Measurements from ENCODE around the gene IFNA21.
"Not testable (repeated sequence)": the region's sequence is repeated elsewhere in the genome, so short reads cannot be mapped to it uniquely, and the experiment has no call there.

IFNA21 gene

DNA sequence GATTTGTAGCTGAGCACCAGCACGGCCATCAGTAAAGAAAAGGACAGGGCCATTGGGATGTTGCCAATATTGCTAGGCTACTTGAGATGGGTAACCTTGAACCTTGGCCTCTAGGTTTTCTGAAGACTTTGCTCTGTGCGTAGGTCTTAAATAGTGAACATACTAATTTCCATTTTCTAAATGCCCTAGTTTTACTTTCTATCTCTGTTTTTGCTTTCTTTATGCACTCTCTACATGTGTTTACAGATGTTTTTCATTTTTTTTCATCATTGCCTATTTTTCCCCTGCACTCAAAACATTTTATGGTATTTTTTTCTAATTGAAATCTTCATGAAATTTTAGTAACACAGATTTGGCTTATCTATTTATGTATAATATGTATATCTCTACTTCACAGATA is at the start of gene IFNA21:
Gene IFNA21, minus strand, starts transcription at position 101 of the 400 bp plus-strand sequence. Its CDS starts 48 bp downstream, at position 53.
- not testable (repeated sequence) for H3K4me3 ChIP-seq (ENCODE audit: low read depth, low read length); DNase-seq (ENCODE audit: low read depth)

DNA sequence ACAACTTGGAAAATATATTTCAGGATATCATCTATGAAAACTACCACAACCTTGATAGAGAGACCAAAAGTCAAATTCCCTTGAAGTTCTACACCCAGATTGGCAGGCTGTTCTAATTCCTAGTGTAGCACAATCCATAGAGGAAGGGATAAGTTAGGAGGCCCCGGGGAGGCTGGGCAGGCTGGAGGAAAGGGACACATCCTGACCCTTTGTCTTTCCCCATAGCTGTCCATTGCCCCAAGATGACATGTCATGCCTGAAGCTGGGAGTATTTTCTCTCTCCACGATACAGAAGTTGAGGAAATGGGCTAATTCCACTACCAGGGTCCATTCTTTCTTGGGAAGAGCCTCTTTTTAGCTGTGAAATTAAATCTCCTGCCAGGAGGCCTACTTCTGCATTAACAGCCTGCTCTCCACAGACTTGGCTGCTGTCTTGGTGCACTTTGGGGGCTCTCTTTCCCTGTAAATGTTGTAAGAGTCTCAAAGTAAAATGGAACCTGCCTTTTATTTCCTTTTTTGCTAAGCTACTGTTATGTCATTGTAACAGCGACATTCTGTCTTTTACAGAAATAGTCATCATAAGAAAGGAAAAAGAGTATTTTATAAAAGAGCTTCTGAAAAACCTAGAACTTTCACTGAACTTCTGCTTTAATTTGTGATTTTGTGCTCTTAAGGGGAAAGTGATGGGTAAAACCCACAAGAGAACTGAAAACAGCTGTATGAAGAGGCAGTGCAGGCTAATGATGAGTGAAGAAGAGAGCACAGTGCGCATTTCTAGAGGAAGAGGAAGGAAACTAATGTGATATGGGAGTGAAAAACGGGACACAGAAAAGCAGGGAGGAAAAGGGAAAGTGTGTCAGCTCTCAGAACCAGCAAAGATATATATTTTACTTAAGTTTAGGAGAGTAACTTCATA is 47.2 kb upstream of the IFNA21 start:
- DNase-seq (ENCODE audit: low read depth): peak; percentile 37
- TF ChIP-seq, protein P1, sequence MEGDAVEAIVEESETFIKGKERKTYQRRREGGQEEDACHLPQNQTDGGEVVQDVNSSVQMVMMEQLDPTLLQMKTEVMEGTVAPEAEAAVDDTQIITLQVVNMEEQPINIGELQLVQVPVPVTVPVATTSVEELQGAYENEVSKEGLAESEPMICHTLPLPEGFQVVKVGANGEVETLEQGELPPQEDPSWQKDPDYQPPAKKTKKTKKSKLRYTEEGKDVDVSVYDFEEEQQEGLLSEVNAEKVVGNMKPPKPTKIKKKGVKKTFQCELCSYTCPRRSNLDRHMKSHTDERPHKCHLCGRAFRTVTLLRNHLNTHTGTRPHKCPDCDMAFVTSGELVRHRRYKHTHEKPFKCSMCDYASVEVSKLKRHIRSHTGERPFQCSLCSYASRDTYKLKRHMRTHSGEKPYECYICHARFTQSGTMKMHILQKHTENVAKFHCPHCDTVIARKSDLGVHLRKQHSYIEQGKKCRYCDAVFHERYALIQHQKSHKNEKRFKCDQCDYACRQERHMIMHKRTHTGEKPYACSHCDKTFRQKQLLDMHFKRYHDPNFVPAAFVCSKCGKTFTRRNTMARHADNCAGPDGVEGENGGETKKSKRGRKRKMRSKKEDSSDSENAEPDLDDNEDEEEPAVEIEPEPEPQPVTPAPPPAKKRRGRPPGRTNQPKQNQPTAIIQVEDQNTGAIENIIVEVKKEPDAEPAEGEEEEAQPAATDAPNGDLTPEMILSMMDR (conservative IDR thresholded peaks at IDR 0.05; ENCODE audit: low read depth, low read length): peak; percentile 67
- H3K4me3 ChIP-seq (ENCODE audit: low read depth, low read length): not testable (repeated sequence)

DNA sequence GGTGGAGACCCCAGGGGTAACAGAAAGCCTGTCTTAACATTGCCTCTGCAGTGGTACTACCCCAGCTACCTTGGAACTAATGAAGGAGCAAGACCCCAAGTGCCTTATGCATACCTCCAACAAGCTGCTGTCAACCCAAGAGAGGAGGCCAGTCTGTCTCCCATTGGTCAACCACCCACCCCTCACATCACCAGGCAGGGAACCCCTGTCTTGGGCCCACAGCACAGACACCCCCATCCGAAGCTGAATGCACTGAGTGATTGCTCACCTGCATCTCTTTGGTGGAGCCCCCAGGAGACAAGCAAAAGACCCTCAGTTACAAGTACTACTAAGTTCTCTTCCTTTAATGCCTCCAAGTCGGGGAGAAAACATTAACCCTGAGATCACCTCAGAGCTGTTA is 45.7 kb upstream of the IFNA21 start:
- not testable (repeated sequence) for DNase-seq (ENCODE audit: low read depth); H3K4me3 ChIP-seq (ENCODE audit: low read depth, low read length)

DNA sequence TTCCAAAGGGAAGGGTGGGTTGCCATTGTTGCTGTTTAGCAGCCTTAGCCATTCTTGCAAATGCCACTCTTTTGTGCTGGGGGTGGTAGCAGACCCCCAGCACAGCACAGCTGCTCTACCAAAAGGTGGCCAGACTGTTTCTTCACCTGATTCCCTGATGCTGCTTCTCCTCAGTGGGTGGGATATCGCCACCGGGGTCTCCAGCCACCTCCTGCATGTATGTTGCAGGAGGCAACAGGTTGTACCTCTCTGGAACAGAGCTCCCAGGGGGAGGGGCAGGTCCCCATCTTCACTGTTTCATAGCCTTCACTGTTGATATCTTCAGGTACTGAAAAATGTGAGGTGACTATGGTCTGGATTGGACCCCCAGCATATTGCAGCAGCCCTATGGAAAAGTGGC is 44.3 kb upstream of the IFNA21 start:
- DNase-seq (ENCODE audit: low read depth); H3K4me3 ChIP-seq (ENCODE audit: low read depth, low read length): not testable (repeated sequence)

DNA sequence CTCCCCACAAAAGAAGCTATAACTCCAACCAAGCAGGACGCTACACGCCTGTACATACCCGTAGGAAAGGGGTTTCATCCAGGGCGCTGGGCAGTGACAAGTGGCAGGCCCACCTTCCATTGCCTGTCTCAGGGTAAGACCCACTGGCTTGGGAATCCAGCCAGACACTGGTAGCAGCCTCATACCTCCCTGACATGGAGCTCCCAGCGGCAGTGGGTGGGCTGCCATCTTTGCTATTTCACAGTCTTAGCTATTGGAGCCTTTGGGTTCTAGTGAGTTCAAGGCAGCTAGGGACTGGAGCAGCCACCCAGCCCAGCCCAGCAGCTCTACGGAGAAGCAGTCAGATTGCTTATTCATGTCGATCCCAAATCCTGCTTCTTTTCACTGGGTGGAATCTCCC is 43.9 kb upstream of the IFNA21 start:
- DNase-seq (ENCODE audit: low read depth): no peak
- TF ChIP-seq, protein P1 (conservative IDR thresholded peaks at IDR 0.05; ENCODE audit: low read depth, low read length): no peak
- no peak overlapping the region for H3K4me3 ChIP-seq (ENCODE audit: low read depth, low read length)

DNA sequence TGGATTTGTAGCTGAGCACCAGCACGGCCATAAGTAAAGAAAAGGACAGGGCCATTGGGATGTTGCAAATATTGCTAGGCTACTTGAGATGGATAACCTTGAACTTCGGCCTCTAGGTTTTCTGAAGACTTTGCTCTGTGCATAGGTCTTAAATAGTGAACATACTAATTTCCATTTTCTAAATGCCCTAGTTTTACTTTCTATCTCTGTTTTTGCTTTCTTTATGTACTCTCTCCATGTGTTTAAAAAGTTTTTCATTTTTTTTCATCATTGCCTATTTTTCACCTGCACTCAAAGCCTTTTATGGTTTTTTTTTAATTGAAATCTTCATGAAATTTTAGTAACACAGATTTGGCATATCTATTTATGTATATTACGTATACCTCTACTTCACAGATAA is 40.6 kb upstream of the IFNA21 start, which contains the start of gene IFNA10:
Gene IFNA10, minus strand, starts transcription at position 101 of the 400 bp plus-strand sequence. Its CDS starts 46 bp downstream, at position 55.
- not testable (repeated sequence) for H3K4me3 ChIP-seq (ENCODE audit: low read depth, low read length); DNase-seq (ENCODE audit: low read depth)

DNA sequence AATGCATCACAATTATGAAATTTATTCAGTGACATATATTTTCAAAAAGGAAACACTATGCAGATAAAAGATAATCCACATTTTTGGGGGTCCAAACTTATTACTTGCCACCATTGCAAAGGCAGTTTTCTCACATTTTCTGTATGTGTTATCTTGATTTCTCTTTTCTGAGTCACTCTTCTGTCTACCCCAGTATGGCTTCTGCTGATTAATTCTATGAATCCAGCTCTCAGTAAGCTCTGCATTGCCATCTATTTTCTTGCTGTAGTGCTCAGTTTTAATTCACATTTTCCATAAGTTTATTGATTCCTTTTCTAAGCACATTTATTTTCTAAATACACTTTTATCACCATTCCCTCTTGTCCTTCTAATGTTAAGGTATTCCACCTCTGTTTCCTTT is 38.7 kb upstream of the IFNA21 start:
- H3K4me3 ChIP-seq (ENCODE audit: low read depth, low read length): no peak overlapping the region
- no peak for DNase-seq (ENCODE audit: low read depth)
- TF ChIP-seq, protein P1 (conservative IDR thresholded peaks at IDR 0.05; ENCODE audit: low read depth, low read length): no peak

DNA sequence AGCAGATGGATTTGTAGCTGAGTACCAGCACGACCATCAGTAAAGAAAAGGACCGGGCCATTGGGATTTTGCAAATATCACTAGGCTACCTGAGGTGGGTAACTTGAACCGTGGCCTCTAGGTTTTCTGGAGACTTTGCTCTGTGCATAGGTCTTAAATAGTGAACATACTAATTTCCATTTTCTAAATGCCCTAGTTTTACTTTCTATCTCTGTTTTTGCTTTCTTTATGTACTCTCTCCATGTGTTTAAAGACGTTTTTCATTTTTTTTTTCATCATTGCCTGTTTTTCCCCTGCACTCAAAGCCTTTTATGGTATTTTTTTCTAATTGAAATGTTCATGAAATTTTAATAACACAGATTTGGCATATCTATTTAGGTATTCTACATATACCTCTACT is 35.6 kb upstream of the IFNA21 start, which contains the start of gene IFNA7:
Gene IFNA7, minus strand, starts transcription at position 101 of the 400 bp plus-strand sequence. Its CDS starts 40 bp downstream, at position 61.
- not testable (repeated sequence) for H3K4me3 ChIP-seq (ENCODE audit: low read depth, low read length); DNase-seq (ENCODE audit: low read depth)

DNA sequence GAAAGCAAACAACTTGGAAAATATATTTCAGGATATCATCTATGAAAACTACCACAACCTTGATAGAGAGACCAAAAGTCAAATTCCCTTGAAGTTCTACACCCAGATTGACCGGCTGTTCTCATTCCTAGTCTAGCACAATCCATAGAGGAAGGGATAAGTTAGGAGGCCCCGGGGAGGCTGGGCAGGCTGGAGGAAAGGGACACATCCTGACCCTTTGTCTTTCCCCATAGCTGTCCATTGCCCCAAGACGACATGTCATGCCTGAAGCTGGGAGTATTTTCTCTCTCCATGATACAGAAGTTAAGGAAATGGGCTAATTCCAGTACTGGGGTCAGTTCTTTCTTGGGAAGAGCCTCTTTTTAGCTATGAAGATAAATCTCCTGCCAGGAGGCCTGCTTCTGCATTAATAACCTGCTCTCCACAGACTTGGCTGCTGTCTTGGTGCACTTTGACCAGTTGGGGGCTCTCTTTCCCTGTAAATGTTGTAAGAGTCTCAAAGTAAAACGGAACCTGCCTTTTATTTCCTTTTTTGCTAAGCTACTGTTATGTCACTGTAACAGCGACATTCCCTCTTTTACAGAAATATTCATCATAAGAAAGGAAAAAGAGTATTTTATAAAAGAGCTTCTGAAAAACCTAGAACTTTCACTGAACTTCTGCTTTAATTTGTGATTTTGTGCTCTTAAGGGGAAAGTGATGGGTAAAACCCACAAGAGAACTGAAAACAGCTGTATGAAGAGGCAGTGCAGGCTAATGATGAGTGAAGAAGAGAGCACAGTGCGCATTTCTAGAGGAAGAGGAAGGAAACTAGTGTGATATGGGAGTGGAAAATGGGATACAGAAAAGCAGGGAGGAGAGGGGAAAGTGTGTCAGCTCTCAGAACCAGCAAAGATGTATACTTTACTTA is 28.7 kb upstream of the IFNA21 start:
- peak; percentile 45 for DNase-seq (ENCODE audit: low read depth)
- not testable (repeated sequence) for H3K4me3 ChIP-seq (ENCODE audit: low read depth, low read length)
- TF ChIP-seq, protein P1 (conservative IDR thresholded peaks at IDR 0.05; ENCODE audit: low read depth, low read length): peak; percentile 67

DNA sequence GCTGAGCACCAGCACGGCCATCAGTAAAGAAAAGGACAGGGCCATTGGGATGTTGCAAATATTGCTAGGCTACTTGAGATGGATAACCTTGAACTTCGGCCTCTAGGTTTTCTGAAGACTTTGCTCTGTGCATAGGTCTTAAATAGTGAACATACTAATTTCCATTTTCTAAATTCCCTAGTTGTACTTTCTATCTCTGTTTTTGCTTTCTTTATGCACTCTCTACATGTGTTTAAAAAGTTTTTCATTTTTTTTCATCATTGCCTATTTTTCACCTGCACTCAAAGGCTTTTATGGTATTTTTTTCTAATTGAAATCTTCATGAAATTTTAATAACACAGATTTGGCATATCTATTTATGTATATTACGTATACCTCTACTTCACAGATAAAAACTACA is 21.0 kb upstream of the IFNA21 start, which contains the start of gene IFNA4:
Gene IFNA4, minus strand, starts transcription at position 101 of the 400 bp plus-strand sequence. Its CDS starts 56 bp downstream, at position 45.
- not testable (repeated sequence) for H3K4me3 ChIP-seq (ENCODE audit: low read depth, low read length); DNase-seq (ENCODE audit: low read depth)

Measured in choroid plexus epithelial cell (primary cell).